GM12878 (cell line): ENCODE data around the gene UST. TPM values are rescaled to one million over a fixed set of nuclear protein-coding genes. Genes with fewer than 3 reads are reported as not detected.

Experiments used
- ATAC-seq: fragments of 200-7000 bp; cut with Tn5 transposase; 3 replicates; pipeline ENCODE4 v1.9.1; 2020; ENCODE audit warnings: mild to moderate bottlenecking, moderate library complexity
- BruUV-seq: library from RNA; stranded (reverse); fragments of 400-500 nt; replicated peaks from 2 replicates; lab custom pipeline; 2021; lab: Mats Ljungman, UMichigan
- CTCF ChIA-PET: fragments of 300-600 bp; sonication (Branson Sonifier 250); formaldehyde crosslinking; extraction: SDS; loops from one replicate; lab custom pipeline; 2021; ENCODE audit warnings: inconsistent platforms; lab: Yijun Ruan, JAX
- POLR2A ChIA-PET: fragments of 350-600 bp; formaldehyde crosslinking; extraction: SDS; loops from one replicate; lab custom pipeline; 2021; ENCODE audit warnings: inconsistent platforms; lab: Charles Lee
- RAD21 ChIA-PET: fragments of 300-600 bp; sonication (Branson Sonifier 250); formaldehyde crosslinking; loops from one replicate; lab custom pipeline; 2023; ENCODE audit warnings: antibody characterized with exemption; ENCODE audit not compliant: unreplicated experiment; lab: Charles Lee
- SMC1A ChIA-PET: fragments of 300-600 bp; sonication (Branson Sonifier 250); formaldehyde crosslinking; loops from one replicate; lab custom pipeline; 2023; ENCODE audit not compliant: unreplicated experiment, uncharacterized antibody; lab: Charles Lee
- DNase-seq: peaks from one replicate; pipeline ENCODE4 v3.0.0-alpha.2; 2011; ENCODE audit warnings: low read depth, low spot score
- FAIRE-seq: peaks from 3 replicates; lab custom pipeline; 2011; peaks lifted over from hg19 to GRCh38; lab: Jason Lieb, UNC
- H2AFZ ChIP-seq: 2 replicates; pipeline ENCODE4 v1.6.0; 2011; ENCODE audit warnings: low read depth, low read length, control low read depth; ENCODE audit not compliant: control insufficient read depth
- H3K27ac ChIP-seq: 2 replicates; pipeline ENCODE4 v1.5.1; 2011; ENCODE audit warnings: control low read depth; ENCODE audit not compliant: control insufficient read depth, insufficient read depth
- H3K27me3 ChIP-seq, 2 experiments: replicated peaks in 1 of 2; 2 replicates each; pipeline versions ENCODE4 v1.6.0 to v1.6.1; 2011; ENCODE audit warnings: low read length in 1 of 2; ENCODE audit not compliant: control insufficient read depth in 2 of 2, insufficient read depth in 2 of 2
- H3K36me3 ChIP-seq, 2 experiments: 2 replicates each; pipeline ENCODE4 v1.5.1; 2011; ENCODE audit warnings: low read length in 1 of 2; ENCODE audit not compliant: control insufficient read depth in 2 of 2, insufficient read depth in 2 of 2
- H3K4me1 ChIP-seq: 2 replicates; pipeline ENCODE4 v1.6.1; 2011; ENCODE audit warnings: mild to moderate bottlenecking, low read length, moderate library complexity, mixed read lengths; ENCODE audit not compliant: control insufficient read depth, insufficient read depth
- H3K4me2 ChIP-seq: 2 replicates; pipeline ENCODE4 v1.6.0; 2011; ENCODE audit warnings: control low read depth; ENCODE audit not compliant: control insufficient read depth, insufficient read depth
- H3K4me3 ChIP-seq: fragments of 200-600 bp; sonication (generic); 2 replicates; pipeline ENCODE4 v1.5.1; 2016
- H3K79me2 ChIP-seq: 2 replicates; pipeline ENCODE4 v1.6.0; 2011; ENCODE audit warnings: low read length; ENCODE audit not compliant: control insufficient read depth, insufficient read depth
- H3K9ac ChIP-seq: 2 replicates; pipeline ENCODE4 v1.8.0; 2011; ENCODE audit warnings: low read length, control low read depth, mixed read lengths; ENCODE audit not compliant: control insufficient read depth, insufficient read depth
- H3K9me3 ChIP-seq: replicated peaks from 3 replicates; pipeline ENCODE4 v1.5.1; 2011; ENCODE audit warnings: mild to moderate bottlenecking, low read length; ENCODE audit not compliant: control insufficient read depth, insufficient read depth
- H4K20me1 ChIP-seq: 2 replicates; pipeline ENCODE4 v1.6.0; 2011; ENCODE audit not compliant: control insufficient read depth, insufficient read depth
- CREB1 ChIP-seq: IDR thresholded peaks from 2 replicates; pipeline ENCODE4 v1.6.1; 2012; ENCODE audit warnings: low read depth, mild to moderate bottlenecking, inconsistent platforms
- CTCF ChIP-seq, 3 experiments: IDR thresholded peaks in 2 of 3; conservative IDR thresholded peaks in 1 of 3; 2 replicates each; pipeline ENCODE4 v1.5.1; 2011; ENCODE audit warnings: low read depth in 3 of 3, low read length in 3 of 3, mild to moderate bottlenecking in 3 of 3, control low read depth in 2 of 3, moderate library complexity in 2 of 3, inconsistent platforms in 1 of 3, mixed read lengths in 1 of 3; ENCODE audit not compliant: control insufficient read depth in 2 of 3, insufficient read depth in 1 of 3; ENCODE audit errors: extremely low read depth in 1 of 3
- GABPA ChIP-seq: IDR thresholded peaks from 2 replicates; pipeline ENCODE4 v1.6.1; 2014; ENCODE audit warnings: antibody characterized with exemption, low read depth, mild to moderate bottlenecking, inconsistent platforms
- NR2C2 ChIP-seq: IDR thresholded peaks from 2 replicates; pipeline ENCODE4 v1.6.1; 2011; ENCODE audit warnings: borderline replicate concordance, low read depth; ENCODE audit not compliant: control insufficient read depth, insufficient read length
- NRF1 ChIP-seq: conservative IDR thresholded peaks from 2 replicates; pipeline ENCODE4 v1.6.1; 2011; ENCODE audit warnings: mild to moderate bottlenecking, low read depth, low read length, improper control_type of control experiment
- POLR2AphosphoS2 ChIP-seq: IDR thresholded peaks from 2 replicates; pipeline ENCODE4 v1.6.1; 2011; ENCODE audit warnings: low read depth, mild to moderate bottlenecking, low read length, improper control_type of control experiment, moderate library complexity
- RELA ChIP-seq: fragments of 450-650 bp; IDR thresholded peaks from 2 replicates; pipeline ENCODE4 v1.8.0; 2014; ENCODE audit warnings: borderline replicate concordance; ENCODE audit not compliant: partially characterized antibody
- TARDBP ChIP-seq: IDR thresholded peaks from 2 replicates; pipeline ENCODE4 v1.6.1; 2016; ENCODE audit warnings: borderline replicate concordance
- ZBTB11 ChIP-seq: fragments of 450-650 bp; formaldehyde crosslinking; IDR thresholded peaks from 2 replicates; pipeline ENCODE4 v1.5.0; 2022; ENCODE audit warnings: mild to moderate bottlenecking, missing genetic modification characterization
- ZBTB33 ChIP-seq: fragments of 450-650 bp; IDR thresholded peaks from 2 replicates; pipeline ENCODE4 v1.6.1; 2017; ENCODE audit warnings: mild to moderate bottlenecking
- ZBTB4 ChIP-seq: fragments of 450-650 bp; formaldehyde crosslinking; IDR thresholded peaks from 2 replicates; pipeline ENCODE4 v1.4.0; 2022; ENCODE audit warnings: mild to moderate bottlenecking, moderate library complexity
- WGBS: methylation state at CpG from one replicate; pipeline ENCODE4 v1.1.6; 2016; ENCODE audit warnings: low lambda C conversion rate; ENCODE audit not compliant: insufficient replicate concordance, insufficient coverage; ENCODE audit errors: missing lambda C conversion rate; 5-methylcytosine and 5-hydroxymethylcytosine counted together
- in situ Hi-C: fragments of 300-500 bp; cut with MboI; formaldehyde crosslinking; loops from 9 replicates; pipeline ENCODE4 v1.14.3; 2018; ENCODE audit warnings: mixed read lengths
- intact Hi-C: fragments of 100-400 bp; cut with micrococcal nuclease; formaldehyde crosslinking; loops from one replicate; pipeline ENCODE4 v1.14.2; 2022; ENCODE audit not compliant: unreplicated experiment
- polyA plus RNA-seq, 11 experiments: library from polyadenylated mRNA; depleted of rRNA in 4 of 11; unstranded in 6 of 11; stranded (reverse) in 5 of 11; fragments of >200 nt; fragmentation: Nextera tagmentation in 4 of 11; fragmentation: Illumina TruSeq in 1 of 11; extraction: Ambion mirVana in 4 of 11; extraction: Trizol in 1 of 11; gene quantifications; 1 replicate in 1 of 11; 2 replicates in 10 of 11; pipeline versions ENCODE4 v1.2.1 to v1.2.3, GENCODE V29; 2011 to 2016; ENCODE audit warnings: inconsistent platforms in 2 of 11, missing spikeins in 2 of 11, low read depth in 1 of 11
- total RNA-seq, 4 experiments: library from RNA; depleted of rRNA in 3 of 4; stranded (reverse); fragments of >200 nt in 3 of 4; fragmentation: Illumina TruSeq in 1 of 4; extraction: Trizol in 1 of 4; gene quantifications; 2 replicates each; pipeline versions ENCODE4 v1.2.1 to v1.2.3, GENCODE V29; 2013 to 2021

UST gene
- total and polyA plus RNA-seq, 10 of the 15 experiments (the other 5 are each of a cell fraction or from before 2014, with no cell fraction given): 0.74 to 43.3 (median 2.2) TPM

- no peak for TF ChIP-seq ZBTB11 (CRISPR knock-in tag)
- TF ChIP-seq ZBTB4 (CRISPR knock-in tag): no peak
These were observed 178.9 kb downstream of the UST start (continued) for GRCh38 chr6:148925701-148926100.

- FAIRE-seq (no peak), ATAC-seq (no peak), DNase-seq (no peak)
- BruUV-seq: no TSS peak
- no peak overlapping the region for H3K4me3 ChIP-seq
- no peak overlapping the region for H3K27ac ChIP-seq
- ChIA-PET CTCF (no interaction called here), POLR2A (no interaction called here), RAD21 (no interaction called here), SMC1A (interaction anchor here (1.0 kb wide), 1 partner anchor 12 kb away, joined by 3 read pairs; no protein-coding TSS in a partner anchor)
- no peaks in the 10 kb centered on the region for H3K9me3 ChIP-seq
- H2AFZ ChIP-seq: no peak overlapping the region
- H3K27me3 ChIP-seq: no peaks in the 10 kb centered on the region; a peak in 1 of 4 replicates
- H3K79me2 ChIP-seq: no peaks in the 10 kb centered on the region
- H3K4me1 ChIP-seq: no peaks in the 10 kb centered on the region
- no peak overlapping the region for H3K9ac ChIP-seq
- intact Hi-C loops: no loop called here
- in situ Hi-C loops: no loop called here
- 6% methylated on average over 2 of the region's 2 CpGs for WGBS
- H3K4me2 ChIP-seq: no peak overlapping the region
- H4K20me1 ChIP-seq: no peaks in the 10 kb centered on the region
- no peaks in the 10 kb centered on the region for H3K36me3 ChIP-seq
- TF ChIP-seq NR2C2: no peak
- TF ChIP-seq POLR2AphosphoS2: no peak
- no peak for TF ChIP-seq GABPA
- TF ChIP-seq RELA: no peak
- TF ChIP-seq NRF1: no peak
- no peak for TF ChIP-seq TARDBP
- TF ChIP-seq ZBTB33: no peak
- TF ChIP-seq CTCF (IDR thresholded peaks at IDR 0.05 in 2 of 3, conservative IDR thresholded peaks at IDR 0.05 in 1 of 3; ENCODE audit: control insufficient read depth in 2 of 3, extremely low read depth in 1 of 3, insufficient read depth in 1 of 3, low read depth in 3 of 3, low read length in 3 of 3): no peak
- no peak for TF ChIP-seq CREB1
These were observed 179.6 kb downstream of the UST start for GRCh38 chr6:148926478-148926877.
